HG03175 (cell line): ENCODE measurements around the gene DLGAP5.

Experiments used
- ATAC-seq: cut with Tn5 transposase; IDR thresholded peaks from one replicate; pipeline ENCODE4 v1.9.1; 2021; ENCODE audit warnings: mild to moderate bottlenecking, moderate library complexity; ENCODE audit not compliant: unreplicated experiment

DLGAP5 gene

DNA sequence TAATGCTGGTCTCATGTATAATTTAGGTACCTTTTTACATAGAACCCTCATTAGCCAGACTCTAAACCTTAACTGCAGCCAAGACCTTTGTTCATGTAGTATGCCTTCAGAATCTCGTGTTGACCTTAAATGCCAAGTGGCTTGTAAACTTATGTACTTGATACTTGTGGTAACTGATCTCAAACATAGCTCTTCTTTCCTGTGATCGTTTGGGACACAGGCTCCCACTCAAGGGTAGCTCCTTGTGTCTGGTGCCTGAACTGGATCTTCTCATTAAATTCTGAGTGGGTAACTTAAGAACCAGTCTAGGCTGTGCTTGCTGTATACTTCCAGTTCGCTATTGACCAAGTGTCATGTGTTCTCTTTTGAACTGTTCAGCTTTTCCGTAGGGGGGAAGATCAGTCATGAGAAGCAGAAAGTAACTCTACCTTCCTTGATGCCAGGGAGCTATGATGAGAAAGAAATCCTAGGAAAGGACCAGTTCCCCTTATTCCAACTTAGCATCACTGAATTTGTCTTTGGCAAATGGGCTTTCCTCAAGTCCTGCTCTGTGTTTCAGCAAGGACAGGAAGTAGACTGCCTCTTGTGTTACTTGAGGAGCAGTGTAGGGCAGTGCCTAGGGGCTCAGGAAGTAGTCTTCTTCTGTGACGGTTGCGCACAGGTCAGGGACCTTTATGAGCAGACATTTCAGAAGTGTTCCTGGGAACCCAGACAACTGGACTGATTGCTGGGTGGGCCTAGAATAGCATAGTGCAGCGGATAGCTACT is 59.8 kb downstream of the DLGAP5 start:
- no peak for ATAC-seq

DNA sequence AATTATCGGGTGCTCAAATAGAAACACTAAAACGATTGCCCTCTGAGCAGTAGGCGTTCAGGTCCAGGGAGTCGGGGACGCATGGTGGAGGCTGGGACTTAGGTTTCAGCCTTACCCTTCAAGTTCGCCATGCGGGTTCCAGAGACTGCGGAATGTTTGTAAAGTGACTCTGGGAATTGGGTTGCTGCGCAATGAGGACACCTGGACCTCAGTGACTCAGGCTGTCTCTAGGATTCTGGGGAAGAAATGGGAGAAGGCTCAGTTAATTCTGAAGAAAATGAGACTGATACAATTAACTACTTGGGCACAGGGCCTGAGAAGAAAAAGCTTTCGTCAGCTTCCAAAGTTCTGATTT is 61.2 kb downstream of the DLGAP5 start:
- ATAC-seq, result no peak

DNA sequence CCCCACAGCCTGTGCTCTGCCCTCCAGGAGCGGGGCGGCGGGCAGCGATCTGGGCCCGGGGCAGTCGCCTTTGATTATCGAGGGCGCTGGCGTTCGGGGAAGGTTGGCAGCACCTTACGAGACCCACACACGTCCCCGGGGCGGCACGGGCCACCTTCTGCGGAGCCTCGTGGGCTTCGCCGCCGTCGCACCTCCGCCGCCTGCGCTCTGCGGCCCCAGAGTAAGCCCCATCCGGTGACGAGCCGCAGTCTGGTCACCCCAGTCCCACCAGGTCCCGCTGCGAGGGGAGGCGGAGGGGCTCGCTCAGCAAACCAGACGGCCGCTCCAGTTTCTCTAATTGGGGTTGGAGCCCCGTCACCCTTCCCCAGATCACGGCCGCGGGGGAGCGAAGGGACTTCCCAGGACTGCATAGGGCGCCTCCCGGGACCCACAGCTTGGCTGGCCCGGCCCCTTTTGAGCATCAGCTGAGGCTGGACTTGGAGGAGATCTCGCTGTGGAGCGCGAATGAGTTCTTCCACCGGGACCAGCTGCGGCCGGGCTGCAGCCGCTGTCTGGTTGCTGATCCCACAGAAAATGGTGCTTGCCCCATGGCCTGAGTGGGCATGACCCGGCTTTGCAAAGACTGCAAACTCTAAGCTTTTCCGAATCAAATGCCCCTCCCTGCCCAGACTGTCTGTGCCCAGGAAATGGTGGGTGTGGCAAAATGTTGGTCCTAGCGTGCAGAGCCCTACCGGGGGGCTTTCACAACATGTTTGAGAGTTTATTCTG is 61.8 kb downstream of the DLGAP5 start:
- peak; percentile 64 for ATAC-seq

DNA sequence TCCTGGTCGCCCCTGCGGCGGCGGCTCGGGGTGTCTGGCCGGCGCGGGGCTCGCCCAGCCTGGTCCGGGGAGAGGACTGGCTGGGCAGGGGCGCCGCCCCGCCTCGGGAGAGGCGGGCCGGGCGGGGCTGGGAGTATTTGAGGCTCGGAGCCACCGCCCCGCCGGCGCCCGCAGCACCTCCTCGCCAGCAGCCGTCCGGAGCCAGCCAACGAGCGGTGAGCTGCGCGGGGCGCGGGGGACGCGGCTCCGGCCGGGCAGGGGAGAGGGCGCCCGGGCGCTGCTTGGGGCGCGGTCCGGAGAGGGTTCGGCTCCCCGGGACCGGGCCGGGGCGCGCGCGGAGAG is 62.3 kb downstream of the DLGAP5 start, which contains the start of gene LGALS3:
TSS of gene LGALS3 (plus strand) at position 167 of the 342 bp plus-strand sequence. CDS start 8,122 bp downstream, outside the sequence.
- ATAC-seq, result peak; percentile 42

DNA sequence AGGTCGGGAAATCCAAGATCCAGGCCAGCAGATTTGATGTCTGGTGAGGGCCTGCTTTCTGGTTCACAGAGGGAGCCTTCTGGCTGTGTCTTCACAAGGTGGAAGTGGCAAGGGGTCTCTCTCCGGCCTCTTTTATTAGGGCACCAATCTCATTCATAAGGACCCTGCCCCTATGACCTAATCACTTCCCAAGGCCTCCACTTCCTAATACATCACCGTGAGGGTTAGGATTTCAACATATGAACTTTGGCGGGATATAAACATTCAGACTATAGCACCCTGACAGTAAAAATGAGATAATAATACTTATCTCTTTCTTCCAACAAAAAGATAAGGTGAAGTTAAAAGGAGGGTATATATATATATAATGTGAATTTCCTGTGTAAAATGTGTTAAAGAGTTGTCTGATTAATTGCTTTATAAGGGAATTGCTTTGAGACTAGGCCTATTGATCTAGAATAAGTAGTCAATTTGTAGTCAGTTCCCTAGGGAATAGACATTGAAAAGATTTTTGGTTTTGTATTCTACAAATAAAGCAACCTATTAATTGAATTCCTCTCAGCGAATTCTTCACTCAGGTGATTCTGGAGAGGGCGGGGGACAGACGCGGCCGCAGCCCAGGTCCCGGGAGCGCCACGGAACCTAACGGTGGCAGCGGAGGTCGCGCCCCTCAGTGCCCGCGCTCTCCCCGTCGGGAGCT is 62.8 kb downstream of the DLGAP5 start:
- no peak for ATAC-seq

DNA sequence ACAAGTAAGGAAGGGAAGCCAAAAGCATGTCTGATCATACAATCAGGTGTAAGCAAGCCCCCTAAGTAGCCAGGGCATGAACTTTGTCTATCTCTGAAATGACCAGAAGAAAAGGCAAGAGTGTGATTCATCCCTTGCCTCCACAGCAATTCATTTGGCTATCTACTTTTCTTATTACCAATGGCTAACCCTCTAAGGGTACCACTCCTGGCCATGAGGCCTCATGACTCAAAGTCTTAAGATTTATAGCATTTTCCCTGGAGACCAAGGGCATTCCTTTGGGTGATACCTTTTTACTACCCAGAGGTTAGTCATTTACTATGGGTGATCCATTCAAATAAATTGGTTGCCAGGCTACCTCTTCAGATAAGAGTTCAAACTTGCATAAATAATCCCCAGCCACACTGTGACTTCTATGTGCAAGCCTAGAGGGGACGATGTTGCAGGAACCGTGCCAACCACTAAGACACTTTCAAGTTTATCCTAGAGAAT is 63.9 kb downstream of the DLGAP5 start:
- ATAC-seq, result no peak

DNA sequence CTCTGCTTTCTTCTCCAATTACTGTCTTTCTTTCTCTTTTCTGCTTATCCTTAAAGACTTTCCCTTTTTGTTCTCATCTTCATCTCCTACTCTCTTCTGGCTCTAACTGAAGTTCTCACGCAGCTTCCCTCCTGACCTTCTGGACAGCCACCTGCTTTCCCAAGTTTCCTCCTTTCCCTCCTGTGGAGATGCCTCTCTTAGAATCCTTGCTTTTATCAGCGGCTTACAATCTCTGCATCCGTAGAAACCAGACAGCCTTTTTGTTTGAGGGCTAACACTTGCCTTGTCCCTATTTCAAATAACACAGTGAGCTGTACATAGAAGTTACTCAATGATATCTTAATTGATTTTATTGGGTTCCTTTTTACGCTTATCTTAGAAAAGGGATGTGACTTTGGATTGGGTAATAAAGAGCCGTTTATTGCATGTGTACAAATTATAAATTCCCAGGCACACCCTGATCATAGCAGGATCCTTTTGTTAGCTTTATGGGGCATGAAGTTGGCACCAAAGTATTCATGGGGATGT is 64.4 kb downstream of the DLGAP5 start:
- no peak for ATAC-seq

DNA sequence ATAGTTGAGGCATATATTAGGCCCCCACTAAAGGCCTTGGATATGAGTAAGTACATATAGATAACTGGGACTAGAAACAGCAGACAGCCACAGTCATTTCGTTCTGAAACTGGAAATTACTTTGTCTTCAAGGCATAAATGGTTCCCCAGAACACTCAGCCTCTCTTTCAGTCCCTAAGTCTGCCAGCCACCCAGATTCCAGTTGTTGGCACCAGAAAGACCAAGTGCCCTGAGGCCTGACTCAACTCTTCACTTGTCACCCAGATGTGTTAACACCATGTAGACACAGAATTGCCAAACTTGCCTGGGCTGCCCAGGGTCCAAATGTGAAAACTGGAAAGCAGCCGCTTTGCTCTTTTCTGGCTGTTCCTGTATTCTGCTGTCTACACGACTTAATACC is 65.4 kb downstream of the DLGAP5 start:
- no peak for ATAC-seq

DNA sequence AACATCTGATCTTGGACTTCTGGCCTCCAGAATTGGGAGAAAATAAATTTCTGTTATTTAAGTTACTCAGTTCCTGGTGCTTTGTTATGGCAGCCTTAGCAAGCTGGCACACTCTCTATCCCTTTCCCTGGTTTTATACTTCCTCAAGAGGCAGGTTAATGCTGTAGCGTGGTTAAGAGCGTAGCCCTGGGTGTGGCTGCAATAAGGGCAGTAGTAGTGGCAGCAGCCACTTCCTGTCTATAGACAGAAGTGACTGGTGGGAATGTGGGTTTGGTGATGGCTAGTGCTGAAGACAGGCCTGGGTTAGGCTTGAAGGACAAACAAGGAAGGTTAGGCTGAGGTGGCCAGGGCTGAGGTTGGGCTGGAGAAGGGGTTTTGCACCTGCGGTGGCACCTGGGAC is 66.0 kb downstream of the DLGAP5 start:
- ATAC-seq, result no peak

DNA sequence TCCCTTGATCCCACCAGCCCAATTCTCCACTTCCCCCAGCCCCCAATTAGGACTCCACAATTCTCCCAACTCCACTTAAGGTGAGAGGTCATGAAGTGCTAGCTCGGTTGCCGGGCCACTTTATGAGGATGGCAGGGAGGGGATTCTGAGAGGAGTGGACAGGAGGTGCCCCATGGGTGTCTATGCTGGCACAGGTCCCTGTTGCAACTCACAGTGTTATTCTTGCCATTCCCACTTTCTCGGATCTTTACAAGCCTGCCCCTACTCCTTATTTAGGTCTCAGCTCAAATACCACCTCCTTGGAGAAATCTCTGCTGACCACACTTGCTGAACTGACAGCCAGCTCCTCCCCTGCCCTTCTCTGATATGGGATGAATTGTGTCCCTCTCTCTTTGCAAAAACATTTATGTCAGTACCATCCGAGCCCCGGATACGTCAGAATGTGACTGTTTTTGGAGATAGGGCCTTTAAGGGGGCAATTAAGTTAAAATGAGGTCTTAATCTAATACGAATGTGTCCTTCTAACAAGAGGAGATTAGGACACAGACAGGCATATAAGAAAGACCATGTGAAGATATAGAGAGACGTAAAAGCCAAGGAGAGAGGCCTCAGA is 66.5 kb downstream of the DLGAP5 start:
- no peak for ATAC-seq

DNA sequence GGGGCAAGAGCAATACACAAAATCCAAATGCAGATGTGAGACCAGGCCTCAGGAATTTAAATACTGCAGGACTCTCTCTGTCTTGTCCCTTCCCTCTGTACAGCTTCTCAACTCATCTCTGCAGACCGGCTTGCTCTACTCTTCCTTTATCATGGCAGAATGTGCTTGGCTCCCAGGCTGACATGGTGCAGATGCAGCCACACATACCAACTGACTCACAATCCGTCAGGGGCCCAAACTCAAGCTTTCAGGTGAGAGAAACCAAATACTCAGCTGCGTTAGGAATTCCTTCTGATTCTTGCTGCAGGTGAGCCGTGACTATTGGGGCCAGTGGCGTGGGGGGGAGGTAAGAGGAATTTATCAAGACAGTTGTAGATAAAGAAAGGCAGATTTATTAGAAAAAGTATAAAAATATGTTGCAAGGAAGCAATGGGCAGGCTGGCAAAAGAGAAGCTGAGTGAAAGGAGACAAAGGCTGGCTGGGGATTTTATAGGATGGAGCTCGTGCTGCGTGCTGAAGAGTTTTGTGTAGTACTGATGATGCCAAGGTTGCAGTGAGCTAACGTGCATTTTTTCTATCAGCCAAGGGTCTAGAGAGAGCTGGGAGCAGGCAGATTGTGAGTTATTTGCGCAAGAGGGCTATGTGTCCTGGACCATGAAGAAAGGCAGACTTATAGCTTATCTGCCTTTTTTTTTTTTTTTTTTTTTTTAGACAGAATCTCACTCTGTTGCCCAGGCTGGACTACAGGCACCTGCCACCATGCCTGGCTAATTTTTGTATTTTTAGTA is 67.3 kb downstream of the DLGAP5 start:
- no peak for ATAC-seq

DNA sequence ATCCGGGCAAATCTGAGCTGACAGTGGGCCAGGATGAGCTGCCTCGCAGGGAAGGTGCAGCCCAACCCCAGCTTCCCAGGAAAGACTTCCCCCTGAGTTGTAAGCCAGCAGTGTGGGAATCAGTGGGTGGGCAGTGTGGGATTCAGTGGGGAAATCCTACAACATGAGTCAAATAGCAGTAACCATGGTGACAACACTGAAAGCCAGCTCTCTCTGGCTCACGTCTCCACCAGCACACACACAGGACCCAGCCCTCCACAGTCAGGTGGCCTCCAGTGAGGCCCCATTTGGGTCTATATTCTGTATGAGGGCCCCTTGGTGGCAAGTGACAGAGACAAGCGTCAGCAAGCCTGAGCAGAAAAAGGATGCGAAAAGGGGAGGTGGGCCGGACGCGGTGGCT is 68.3 kb downstream of the DLGAP5 start:
- no peak for ATAC-seq

DNA sequence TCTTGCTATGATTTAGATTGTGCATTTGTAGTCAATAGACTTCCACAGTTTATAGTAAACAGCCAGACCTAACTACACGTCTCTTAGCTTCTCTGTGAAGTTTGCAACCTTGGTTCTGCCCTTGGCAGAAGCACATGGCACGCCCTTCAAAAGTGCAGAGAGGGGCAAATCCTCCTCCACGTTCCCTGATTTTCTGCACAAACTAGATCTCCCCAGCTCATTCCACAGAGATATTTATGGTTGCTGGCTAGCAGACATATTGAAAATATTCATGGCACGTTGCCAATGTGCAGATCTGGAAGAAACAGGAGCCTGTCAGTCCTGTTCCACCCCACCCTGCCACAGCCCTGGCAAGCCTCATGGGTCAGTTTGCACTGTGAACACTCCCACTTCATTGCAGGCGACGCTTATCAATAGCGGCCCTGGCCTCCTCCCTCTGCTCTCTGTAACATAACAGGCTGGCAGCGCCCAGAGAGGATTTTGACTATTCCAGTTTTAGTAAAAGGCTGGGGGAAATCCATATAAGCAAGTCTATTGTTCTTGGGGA is 68.9 kb downstream of the DLGAP5 start:
- ATAC-seq, result no peak

DNA sequence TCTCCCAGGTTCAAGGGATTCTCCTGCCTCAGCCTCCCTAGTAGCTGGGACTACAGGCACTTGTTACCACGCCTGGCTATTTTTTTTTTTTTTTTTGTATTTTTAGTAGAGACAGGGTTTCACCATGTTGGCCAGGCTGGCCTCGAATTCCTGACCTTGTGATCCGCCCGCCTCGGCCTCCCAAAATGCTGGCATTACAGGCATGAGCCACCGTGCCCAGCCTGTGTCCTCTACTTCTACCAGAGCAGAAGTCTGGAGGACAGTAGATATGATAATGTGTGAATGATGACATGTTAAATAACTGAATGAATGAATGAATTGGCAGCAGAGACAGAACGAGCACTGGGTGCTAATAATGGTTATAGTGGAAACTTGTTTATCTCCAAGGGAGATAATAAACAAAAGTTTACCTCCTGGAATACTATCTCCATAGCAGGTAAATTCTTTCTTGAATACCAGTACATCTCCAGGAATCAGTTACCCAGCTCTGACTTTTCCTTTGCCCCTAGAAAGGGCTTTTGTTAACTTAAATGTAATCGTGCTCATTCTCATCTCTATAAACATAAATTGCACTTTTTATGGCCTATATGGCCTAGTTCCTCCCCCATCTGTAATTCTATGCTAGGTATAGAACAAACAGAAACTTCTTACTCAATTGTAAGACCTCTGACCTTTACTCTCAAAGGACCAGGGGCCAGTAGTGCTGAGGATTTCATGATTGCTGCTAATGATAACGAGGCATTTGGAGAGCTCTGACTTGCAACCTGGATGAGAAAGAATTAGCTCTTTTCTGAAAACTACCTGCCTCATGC is 69.6 kb downstream of the DLGAP5 start:
- no peak for ATAC-seq

DNA sequence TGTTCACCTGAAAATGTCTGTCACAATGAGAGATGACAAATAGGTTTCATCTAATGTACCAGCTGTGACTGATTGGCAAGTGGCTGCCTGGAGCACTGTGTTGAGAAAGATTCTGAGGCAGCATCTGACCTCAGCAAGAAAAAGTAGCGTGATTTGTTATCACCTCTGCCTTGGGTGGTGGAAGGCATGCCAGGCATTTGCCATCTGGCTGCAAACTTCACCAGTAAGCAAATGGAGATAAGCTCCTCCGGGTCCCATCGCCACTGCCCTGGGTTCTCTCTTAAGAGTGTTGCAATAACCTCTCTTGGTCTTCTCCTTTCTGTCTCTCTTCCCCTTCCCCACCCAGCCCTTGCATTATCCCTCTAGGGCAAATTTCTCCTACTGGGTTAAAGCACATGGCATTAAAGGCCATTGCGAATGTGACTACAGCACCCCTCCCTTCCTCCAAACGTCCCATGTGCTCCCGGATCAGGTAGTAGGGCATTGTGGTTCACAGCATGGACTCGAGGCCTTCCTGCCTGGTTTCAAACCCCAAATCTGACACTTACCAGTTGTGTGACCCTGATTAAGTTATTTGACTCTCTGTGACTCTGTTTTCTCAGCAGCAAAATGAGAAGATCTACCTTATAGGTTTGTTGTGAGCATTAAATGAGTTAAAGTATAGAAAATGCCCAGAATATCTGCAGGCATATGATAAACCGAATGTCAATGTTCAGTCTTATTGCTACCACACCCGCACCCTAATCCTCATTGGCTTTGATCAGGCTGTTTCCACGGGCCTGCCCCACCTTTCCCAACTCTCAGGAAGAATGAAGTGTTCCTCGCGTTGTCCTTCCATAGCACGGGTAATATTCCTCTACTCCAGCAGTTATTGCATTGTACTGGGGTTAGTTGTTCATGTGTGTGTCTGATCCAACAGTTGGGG is 70.6 kb downstream of the DLGAP5 start:
- ATAC-seq, result no peak

DNA sequence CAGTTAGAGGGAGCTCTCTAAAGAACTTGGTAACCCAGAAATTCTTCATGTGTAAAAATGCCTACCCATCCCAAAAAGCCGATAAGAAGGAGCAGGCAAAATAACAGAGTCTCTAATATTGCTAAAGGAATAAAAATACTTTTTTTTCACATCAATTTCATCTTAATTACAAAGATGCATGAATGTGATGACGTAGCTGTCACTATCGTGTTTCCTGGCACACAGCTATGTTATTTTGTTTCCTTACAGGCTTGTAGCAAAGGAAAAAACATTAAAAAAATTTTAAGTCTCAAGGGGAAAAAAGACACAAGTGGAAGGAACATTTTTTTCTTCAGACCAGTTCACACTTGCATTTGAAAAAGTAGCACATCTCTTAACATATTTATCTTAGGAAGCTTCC is 72.6 kb downstream of the DLGAP5 start:
- no peak for ATAC-seq

DNA sequence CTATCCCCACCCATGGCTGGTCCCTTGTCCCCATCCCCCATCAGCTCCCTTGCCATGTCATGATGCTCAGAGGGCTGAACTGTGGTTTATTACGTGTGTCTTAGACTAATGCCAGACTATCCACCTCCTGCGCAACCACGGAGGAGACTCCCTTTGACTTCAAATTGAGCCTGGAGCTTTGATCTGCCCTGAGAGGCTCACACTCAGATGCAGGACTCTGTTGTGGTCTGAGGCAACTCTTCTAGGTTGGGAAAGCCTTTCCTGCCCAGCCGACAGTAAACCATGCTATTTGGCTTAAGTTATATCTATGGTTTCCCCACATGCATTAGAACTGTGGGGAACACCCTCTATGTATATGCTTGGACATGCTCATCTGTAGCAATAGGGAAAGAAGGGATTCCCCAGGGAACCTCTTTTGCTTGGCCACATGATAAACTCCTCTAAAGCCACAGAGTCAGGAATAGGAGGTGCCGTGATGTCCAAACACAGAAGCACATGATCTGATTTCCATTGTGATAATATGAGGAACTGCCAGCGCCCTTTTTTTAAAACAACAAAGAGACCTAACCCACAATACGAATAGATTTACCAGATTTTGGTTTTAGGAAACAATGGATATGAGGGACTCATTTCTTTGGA is 73.5 kb downstream of the DLGAP5 start:
- ATAC-seq, result no peak
